Astrocyte of the cerebellum (primary cell): ENCODE data around the gene KRT72.

Experiments
- DNase-seq: peaks from one replicate; pipeline ENCODE4 v3.0.0-alpha.2; 2011; ENCODE audit warnings: low read depth
- H3K4me3 ChIP-seq: 2 replicates; pipeline ENCODE4 v1.5.1; 2011; ENCODE audit warnings: mild to moderate bottlenecking, low read depth, low read length, moderate library complexity
- in situ Hi-C: cut with HindIII; loops from 2 replicates; pipeline ENCODE4 v1.10.0; 2017; ENCODE audit warnings: low sequenced_read_pairs
- TF ChIP-seq, protein P1 (sequence below): IDR thresholded peaks from 2 replicates; pipeline ENCODE4 v1.5.1; 2012; ENCODE audit warnings: low read length, low read depth, moderate library complexity, mild to moderate bottlenecking; ENCODE audit errors: missing control alignments

KRT72 gene

DNA sequence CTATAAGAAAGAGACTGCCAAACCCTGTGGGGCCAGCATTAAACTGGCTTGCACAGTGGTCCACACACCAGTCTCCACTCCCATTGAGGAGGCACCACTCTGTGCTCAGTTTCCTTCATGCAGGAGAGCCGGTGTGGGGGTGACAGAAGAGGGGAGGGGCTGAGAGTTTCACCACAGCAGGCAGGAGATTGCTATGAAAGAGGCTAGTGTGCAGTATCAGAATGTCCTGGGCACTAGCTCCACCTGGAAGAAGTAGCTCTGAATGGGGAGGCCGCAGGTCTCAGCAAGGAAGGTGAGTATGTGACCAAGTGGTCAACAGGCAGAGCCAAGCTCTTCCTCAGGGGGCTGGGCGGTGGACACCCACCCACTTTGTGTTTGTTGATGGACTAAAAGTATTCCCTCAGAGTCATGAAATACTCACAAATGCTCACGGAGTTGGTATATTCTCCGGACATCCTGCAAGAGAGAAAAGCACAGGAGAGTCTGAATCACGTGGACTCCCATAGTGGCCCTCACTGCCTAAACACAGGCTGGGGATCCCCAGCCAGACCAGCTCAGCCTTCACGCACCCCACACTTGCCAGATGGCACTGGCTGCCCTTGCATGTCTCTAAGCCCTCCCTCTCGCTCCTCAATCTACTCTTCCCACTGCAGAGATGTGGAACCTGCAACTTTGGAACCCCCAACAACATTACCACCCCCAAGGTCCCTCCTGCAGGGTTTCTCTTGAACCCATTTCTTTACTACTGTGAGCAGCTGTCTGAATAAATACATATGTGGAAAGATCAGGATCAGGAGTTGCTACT is 7.8 kb upstream of the KRT72 start:
- no peak for DNase-seq
- in situ Hi-C loops = no loop called here
- H3K4me3 ChIP-seq = no peak overlapping the region
- TF ChIP-seq, protein P1, sequence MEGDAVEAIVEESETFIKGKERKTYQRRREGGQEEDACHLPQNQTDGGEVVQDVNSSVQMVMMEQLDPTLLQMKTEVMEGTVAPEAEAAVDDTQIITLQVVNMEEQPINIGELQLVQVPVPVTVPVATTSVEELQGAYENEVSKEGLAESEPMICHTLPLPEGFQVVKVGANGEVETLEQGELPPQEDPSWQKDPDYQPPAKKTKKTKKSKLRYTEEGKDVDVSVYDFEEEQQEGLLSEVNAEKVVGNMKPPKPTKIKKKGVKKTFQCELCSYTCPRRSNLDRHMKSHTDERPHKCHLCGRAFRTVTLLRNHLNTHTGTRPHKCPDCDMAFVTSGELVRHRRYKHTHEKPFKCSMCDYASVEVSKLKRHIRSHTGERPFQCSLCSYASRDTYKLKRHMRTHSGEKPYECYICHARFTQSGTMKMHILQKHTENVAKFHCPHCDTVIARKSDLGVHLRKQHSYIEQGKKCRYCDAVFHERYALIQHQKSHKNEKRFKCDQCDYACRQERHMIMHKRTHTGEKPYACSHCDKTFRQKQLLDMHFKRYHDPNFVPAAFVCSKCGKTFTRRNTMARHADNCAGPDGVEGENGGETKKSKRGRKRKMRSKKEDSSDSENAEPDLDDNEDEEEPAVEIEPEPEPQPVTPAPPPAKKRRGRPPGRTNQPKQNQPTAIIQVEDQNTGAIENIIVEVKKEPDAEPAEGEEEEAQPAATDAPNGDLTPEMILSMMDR = no peak

DNA sequence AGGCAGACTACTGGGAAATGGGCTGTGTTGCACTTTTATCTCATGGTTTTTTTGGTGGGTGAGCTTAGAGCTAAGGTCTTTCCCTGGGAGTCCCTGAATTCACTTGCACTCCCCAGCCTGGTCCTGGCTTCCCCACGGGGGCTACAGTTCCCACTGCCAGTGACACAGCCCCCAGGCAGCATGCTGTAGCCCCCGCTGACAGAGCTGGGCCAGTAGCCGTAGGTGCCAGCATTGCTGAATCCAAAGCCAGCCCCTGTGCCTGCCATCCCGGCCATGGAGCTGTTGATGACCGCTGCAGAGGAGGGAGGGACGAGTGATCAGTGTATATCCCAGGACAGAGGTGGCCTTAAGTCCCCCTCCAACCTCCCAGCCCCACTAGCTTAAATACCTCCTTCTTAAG is 6.9 kb upstream of the KRT72 start:
- H3K4me3 ChIP-seq = no peak overlapping the region
- in situ Hi-C loops = no loop called here
- TF ChIP-seq, protein P1 = no peak
- DNase-seq = no peak

DNA sequence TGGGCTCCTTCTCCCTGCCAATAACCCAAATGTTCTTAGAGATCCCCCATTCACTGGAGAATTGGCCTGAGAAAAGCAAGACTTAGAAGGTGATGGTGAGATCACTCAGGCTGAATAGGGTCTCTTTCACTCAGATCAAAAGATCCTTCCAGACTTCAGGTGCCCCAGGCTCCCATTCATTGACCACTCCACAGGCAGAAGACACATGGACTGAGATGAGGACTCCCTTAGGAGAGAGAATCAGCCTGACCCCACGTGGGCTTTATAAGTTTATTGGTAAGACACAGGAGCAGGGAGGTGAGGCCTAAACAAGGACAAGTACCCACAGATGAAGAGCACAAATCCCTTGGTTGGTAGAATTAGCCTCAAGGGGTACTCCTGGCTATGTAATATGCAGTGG is 6.1 kb upstream of the KRT72 start:
- in situ Hi-C loops = no loop called here
- H3K4me3 ChIP-seq = no peak overlapping the region
- TF ChIP-seq, protein P1 = no peak
- DNase-seq = no peak

DNA sequence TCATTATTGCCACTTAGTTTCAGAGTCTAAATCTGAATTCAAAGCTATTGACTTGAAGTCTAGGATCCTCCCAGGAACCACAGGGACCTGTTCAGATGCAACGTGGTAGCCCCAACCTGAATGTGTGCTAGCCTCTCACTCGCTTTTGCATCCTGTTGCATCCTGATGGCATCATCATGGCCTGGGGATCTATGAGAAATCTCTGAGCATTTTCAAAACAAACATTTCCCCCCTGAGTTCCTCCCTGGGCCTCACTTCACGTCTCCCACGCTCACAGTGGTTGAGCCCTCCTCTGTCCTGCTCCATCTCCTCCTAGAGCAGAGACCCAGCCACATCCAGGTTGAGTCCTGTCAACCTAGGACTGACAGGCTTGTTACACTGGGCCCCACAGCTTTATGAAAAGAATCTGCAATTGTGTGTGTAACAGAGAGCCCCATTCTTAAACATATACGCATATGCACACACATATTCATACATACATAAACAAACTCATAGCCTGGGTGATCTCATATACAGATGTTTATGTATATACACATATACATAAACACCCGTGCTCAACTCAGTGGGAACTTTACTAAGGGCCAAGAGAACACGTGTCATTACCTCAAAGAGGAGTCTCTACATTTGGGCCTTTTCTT is 5.4 kb upstream of the KRT72 start:
- TF ChIP-seq, protein P1 = no peak
- in situ Hi-C loops = no loop called here
- no peak overlapping the region for H3K4me3 ChIP-seq
- DNase-seq = no peak

DNA sequence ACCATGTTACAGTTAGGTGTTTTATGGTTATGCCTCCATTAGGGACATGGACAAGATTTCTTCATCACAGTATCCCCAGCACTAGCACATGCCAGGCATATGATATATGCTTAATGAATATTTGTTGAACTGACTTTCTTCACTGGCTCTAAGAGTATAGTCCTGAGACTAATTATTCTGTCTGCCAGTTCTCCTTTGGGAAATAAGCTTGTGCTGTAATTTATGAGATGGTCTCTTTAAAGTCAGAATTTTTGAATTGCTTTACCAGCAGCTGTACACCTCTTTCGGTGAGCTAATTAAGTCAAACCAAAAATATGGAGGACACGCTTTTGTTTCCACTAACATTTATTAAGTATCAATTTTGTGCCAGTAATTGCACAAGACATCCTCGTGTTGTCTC is 4.8 kb upstream of the KRT72 start:
- TF ChIP-seq, protein P1 = no peak
- in situ Hi-C loops = no loop called here
- no peak overlapping the region for H3K4me3 ChIP-seq
- DNase-seq = no peak

DNA sequence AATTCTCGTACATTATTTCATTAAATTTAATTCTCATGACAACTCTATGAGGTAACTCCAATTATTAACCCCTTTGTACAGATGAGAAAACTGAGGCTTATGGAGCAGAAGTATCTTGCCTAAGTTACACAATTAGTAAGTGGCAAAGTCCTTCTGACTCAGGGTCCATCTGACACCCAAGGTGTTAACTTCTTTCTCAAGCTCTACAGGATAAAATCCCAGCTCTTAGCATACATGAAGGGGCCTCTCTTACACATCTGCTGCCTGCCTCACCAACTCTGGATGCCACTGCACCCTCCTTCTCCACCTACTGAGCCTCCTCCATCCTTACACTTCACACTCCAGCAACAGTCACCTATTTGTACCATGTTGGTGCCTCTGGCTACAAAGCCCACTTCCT is 4.3 kb upstream of the KRT72 start:
- H3K4me3 ChIP-seq = no peak overlapping the region
- TF ChIP-seq, protein P1 = no peak
- in situ Hi-C loops = no loop called here
- no peak for DNase-seq
